ENCODE data around the gene OR1D5.
"Not testable (repeated sequence)": the region's sequence is repeated elsewhere in the genome, so short reads cannot be mapped to it uniquely, and the experiment has no call there.

OR1D5 gene

GRCh38 chr17:3063507-3063906 lies at the start of gene OR1D5:
TSS of gene OR1D5 (minus strand) at chr17:3063607. CDS start at chr17:3063607, 0 bp downstream.
- not testable (repeated sequence) for DNase-seq (ENCODE audit: low read depth in 1 of 2, low spot score in 1 of 2)

GRCh38 chr17:3104322-3104721 lies 40.9 kb upstream of the OR1D5 start, which contains the start of gene OR1D2:
TSS of gene OR1D2 (minus strand) at chr17:3104422. CDS start at chr17:3092996, 11,426 bp downstream.
- DNase-seq (ENCODE audit: low read depth in 1 of 2, low spot score in 1 of 2): no peak

- DNase-seq (ENCODE audit: low read depth in 1 of 2, low spot score in 1 of 2): not testable (repeated sequence)
Measured at GRCh38 chr17:3073850-3074249, 10.4 kb upstream of the OR1D5 start.

GRCh38 chr17:3065192-3065591 lies 1.8 kb upstream of the OR1D5 start:
- DNase-seq (ENCODE audit: low read depth in 1 of 2, low spot score in 1 of 2): not testable (repeated sequence)

GRCh38 chr17:3062824-3063377 lies 506 bp downstream of the OR1D5 start:
- DNase-seq (ENCODE audit: low read depth in 1 of 2, low spot score in 1 of 2): not testable (repeated sequence)

GRCh38 chr17:3054868-3055267 lies 8.5 kb downstream of the OR1D5 start:
- not testable (repeated sequence) for DNase-seq (ENCODE audit: low read depth in 1 of 2, low spot score in 1 of 2)

GRCh38 chr17:3049705-3050295 lies 13.6 kb downstream of the OR1D5 start:
- DNase-seq (ENCODE audit: low read depth in 1 of 2, low spot score in 1 of 2): no peak

GRCh38 chr17:3048727-3049471 lies 14.5 kb downstream of the OR1D5 start:
- DNase-seq (ENCODE audit: low read depth in 1 of 2, low spot score in 1 of 2): peak; percentile 81 to 89

- no peak for DNase-seq (ENCODE audit: low read depth in 1 of 2, low spot score in 1 of 2)
Measured at GRCh38 chr17:3046753-3047152, 16.7 kb downstream of the OR1D5 start.

- no peak for DNase-seq (ENCODE audit: low read depth in 1 of 2, low spot score in 1 of 2)
Measured at GRCh38 chr17:3043737-3044365, 19.6 kb downstream of the OR1D5 start.

- no peak for DNase-seq (ENCODE audit: low read depth in 1 of 2, low spot score in 1 of 2)
Measured at GRCh38 chr17:3040882-3041281, 22.5 kb downstream of the OR1D5 start.

- no peak for DNase-seq (ENCODE audit: low read depth in 1 of 2, low spot score in 1 of 2)
Measured at GRCh38 chr17:3039736-3040135, 23.7 kb downstream of the OR1D5 start.

GRCh38 chr17:3038941-3039340 lies 24.5 kb downstream of the OR1D5 start:
- DNase-seq (ENCODE audit: low read depth in 1 of 2, low spot score in 1 of 2): no peak

GRCh38 chr17:3037259-3037658 lies 26.1 kb downstream of the OR1D5 start:
- DNase-seq (ENCODE audit: low read depth in 1 of 2, low spot score in 1 of 2): no peak

- no peak for DNase-seq (ENCODE audit: low read depth in 1 of 2, low spot score in 1 of 2)
Measured at GRCh38 chr17:3036800-3037199, 26.6 kb downstream of the OR1D5 start.

GRCh38 chr17:3035968-3036280 lies 27.5 kb downstream of the OR1D5 start:
- DNase-seq (ENCODE audit: low read depth in 1 of 2, low spot score in 1 of 2): no peak

- DNase-seq (ENCODE audit: low read depth in 1 of 2, low spot score in 1 of 2): no peak
Measured at GRCh38 chr17:3035256-3035967, 28.0 kb downstream of the OR1D5 start.

GRCh38 chr17:3034578-3034920 lies 28.9 kb downstream of the OR1D5 start:
- DNase-seq (ENCODE audit: low read depth in 1 of 2, low spot score in 1 of 2): no peak

GRCh38 chr17:3033741-3034577 lies 29.4 kb downstream of the OR1D5 start:
- no peak for DNase-seq (ENCODE audit: low read depth in 1 of 2, low spot score in 1 of 2)

- DNase-seq (ENCODE audit: low read depth in 1 of 2, low spot score in 1 of 2): no peak
Measured at GRCh38 chr17:3033248-3033640, 30.2 kb downstream of the OR1D5 start.

Data from activated T-helper 1 cell treated with anti-CD3 and anti-CD28 coated beads, Interleukin-2, amount 50 U/mL, for 16 hours (primary cell).